Psoas muscle (tissue), 7 donors: ENCODE measurements around the gene DOK7. TPM values are rescaled to one million over a fixed set of nuclear protein-coding genes. Genes with fewer than 3 reads are reported as not detected.

Source experiments
- polyA plus RNA-seq, 3 donors: library from polyadenylated mRNA; stranded (reverse); fragments of 200-250 nt; gene quantifications; one replicate each; pipeline ENCODE4 v1.2.3, GENCODE V29; 2013
- total RNA-seq, 4 donors: library from RNA; stranded (reverse); fragmentation: NEBNext Ultra II Directional in 2 of 4; extraction: Animal tissue kit (Norgen Biotek cat#: 25700) in 2 of 4; gene quantifications; one replicate each; pipeline versions ENCODE4 v1.2.1 to v1.2.4, GENCODE V29; 2021 to 2023
- donor health status: healthy with polysubstance abuse.
- donor health status: DM: no; HTN: no; CAD: no; lungs with moderate emphysema.
- donor health status: Bipolar disorder and iron deficiency.
- donor health status: healthy.
- donor health status: DM: no; HTN: no; CAD: no.
- donor health status: DM: no; HTN: no; CAD: no.
- donor health status: DM: yes; HTN: yes; CAD: no.

Gene DOK7
- total and polyA plus RNA-seq, 7 donors, result 3.4 to 48.6 (median 21.5) TPM

Other genes starting within 250 kb of the DOK7 start
- gene MSANTD1, start 214.1 kb upstream of the DOK7 start, total RNA-seq, result under 1 TPM; 0.25 to 0.94 (median 0.70) TPM
- gene MSANTD1, start 214.1 kb upstream of the DOK7 start, polyA plus RNA-seq, result under 1 TPM; 0.11 to 0.34 (median 0.27) TPM
- gene RGS12, start 170.3 kb upstream of the DOK7 start, total RNA-seq, result 10 to 100 TPM; 13.9 to 29.0 (median 17.8) TPM
- 10 to 100 TPM in 2 of 3 donors, 1 to 10 TPM in 1; 7.5 to 20.1 (median 15.6) TPM for gene RGS12, start 170.3 kb upstream of the DOK7 start, polyA plus RNA-seq
- 1 to 10 TPM in 1 of 4 donors, under 1 TPM in 2, not detected in 1; 0.32 to 1.2 (median 0.46) TPM for gene HGFAC, start 21.3 kb upstream of the DOK7 start, total RNA-seq
- gene HGFAC, start 21.3 kb upstream of the DOK7 start, polyA plus RNA-seq, result under 1 TPM; 0.09 to 0.63 (median 0.26) TPM
- gene LRPAP1, start 69.1 kb downstream of the DOK7 start, total RNA-seq, result 100 to 1,000 TPM in 2 of 4 donors, 10 to 100 TPM in 2; 73.7 to 123 (median 91.4) TPM
- gene LRPAP1, start 69.1 kb downstream of the DOK7 start, polyA plus RNA-seq, result 100 to 1,000 TPM; 103 to 122 (median 111) TPM